22Rv1 (cell line): ENCODE measurements around the gene DTNBP1.

Experiments
- CTCF ChIP-seq: fragments of 450-650 bp; IDR thresholded peaks from 2 replicates; pipeline ENCODE4 v1.5.1; 2017; ENCODE audit warnings: mild to moderate bottlenecking
- ZFX ChIP-seq: fragments of 450-650 bp; IDR thresholded peaks from 2 replicates; pipeline ENCODE4 v1.6.1; 2017; ENCODE audit warnings: antibody characterized with exemption, borderline replicate concordance

- no peak for TF ChIP-seq CTCF
- no peak for TF ChIP-seq ZFX
Observed at GRCh38 chr6:15473174-15473573, 189.7 kb downstream of the DTNBP1 start.
